OCI-LY7 (cell line): Measurements from ENCODE around the gene SMOC2.

Experiments
- CTCF ChIP-seq: fragments of 200-600 bp; sonication (generic); conservative IDR thresholded peaks from 2 replicates; pipeline ENCODE4 v1.5.1; 2014; ENCODE audit warnings: mild to moderate bottlenecking, antibody characterized with exemption, low read length, moderate library complexity, mixed read lengths
- EZH2phosphoT487 ChIP-seq: fragments of 200-600 bp; sonication (generic); IDR thresholded peaks from 2 replicates; pipeline ENCODE4 v1.6.1; 2018; ENCODE audit warnings: low read depth, borderline replicate concordance, mild to moderate bottlenecking, mixed run types, antibody characterized with exemption, low read length, moderate library complexity, mixed read lengths

DNA sequence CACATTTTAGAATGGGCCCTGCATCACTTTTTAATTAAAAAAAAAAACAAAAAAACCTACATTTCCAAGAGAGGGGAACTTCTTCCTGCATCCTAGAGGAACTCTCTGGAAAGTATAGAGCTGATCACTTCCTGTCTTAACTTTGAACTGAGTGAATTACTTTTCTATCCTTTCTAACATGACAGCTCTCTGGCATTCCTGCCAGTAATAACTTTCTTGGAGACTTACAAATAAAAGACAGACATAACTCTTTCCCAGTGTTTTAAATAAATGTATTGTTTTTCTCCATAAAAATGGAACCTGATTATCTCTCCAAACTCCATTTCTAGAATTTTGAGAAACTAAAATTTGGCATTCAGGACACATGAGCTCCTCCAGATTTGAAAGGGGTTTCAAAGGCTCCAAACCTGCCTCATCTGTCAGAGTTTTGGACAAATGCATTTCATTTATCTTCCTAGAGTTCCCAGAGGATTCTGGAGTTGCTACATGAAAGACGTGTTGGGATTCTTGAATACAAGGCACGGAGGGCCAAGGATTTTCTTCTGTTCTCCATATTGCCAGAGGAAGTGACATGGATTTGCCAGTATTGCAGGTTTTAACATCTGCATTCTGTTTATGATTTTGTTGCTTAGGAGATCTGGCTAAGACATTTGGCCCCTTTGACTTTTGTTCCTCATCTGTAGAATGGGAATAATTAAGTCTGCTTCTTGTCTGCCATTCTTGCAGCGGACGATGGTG, 2.0 kb upstream of the SMOC2 start:
- TF ChIP-seq CTCF (no peak), EZH2phosphoT487 (no peak)
